NCI-H187 treated with DMSO at 0.1 percent for 48 hours (cell line): ENCODE results near the gene CD74.
"Not testable (repeated sequence)": the region's sequence is repeated elsewhere in the genome, so short reads cannot be mapped to it uniquely, and the experiment has no call there.

ENCODE experiments used
- DNase-seq: peaks from one replicate; lab custom pipeline; 2025; lab: John Stamatoyannopoulos, UW

Gene CD74

DNA sequence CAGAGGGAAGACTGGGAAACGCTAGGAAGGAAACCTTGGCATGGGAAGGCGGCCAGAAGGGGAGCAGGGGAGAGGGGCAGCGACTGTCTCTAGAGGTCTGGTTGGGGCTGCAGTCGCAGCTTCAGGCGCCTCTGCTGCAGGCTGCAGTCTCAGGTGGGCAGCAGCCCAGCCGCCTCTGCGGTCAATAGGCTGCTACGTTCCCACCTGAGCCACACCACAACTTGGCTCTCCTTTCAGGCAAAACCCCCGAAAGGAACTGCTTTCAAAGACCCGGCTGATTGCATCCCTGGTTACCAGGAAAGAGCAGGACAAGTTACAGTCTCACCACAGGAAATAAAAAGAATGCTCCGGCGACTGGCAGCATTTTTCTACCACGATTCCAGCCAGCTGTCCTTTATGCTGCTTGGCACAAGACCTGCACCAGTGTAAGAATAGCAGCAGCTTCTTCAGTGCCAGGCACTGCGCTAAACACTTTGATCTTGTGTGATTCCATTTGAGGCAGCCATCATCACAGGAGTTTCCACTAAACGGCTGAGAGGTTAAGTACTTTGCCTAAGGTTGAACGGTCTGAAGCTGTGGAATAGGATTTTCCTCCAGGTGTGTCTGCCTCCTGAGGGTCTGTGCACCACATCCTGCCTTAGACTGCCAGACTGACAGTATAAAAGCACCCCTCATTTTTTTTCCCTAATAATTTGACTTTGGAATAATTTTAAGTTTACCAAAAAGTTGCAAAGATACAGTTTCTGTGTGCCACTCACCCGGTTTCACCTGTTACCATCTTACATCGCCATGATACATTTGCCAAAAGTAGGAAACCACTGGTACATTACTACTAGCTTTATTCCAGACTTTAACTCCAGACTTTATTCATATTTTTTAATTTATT, 29.3 kb upstream of the CD74 start:
- DNase-seq: no peak

DNA sequence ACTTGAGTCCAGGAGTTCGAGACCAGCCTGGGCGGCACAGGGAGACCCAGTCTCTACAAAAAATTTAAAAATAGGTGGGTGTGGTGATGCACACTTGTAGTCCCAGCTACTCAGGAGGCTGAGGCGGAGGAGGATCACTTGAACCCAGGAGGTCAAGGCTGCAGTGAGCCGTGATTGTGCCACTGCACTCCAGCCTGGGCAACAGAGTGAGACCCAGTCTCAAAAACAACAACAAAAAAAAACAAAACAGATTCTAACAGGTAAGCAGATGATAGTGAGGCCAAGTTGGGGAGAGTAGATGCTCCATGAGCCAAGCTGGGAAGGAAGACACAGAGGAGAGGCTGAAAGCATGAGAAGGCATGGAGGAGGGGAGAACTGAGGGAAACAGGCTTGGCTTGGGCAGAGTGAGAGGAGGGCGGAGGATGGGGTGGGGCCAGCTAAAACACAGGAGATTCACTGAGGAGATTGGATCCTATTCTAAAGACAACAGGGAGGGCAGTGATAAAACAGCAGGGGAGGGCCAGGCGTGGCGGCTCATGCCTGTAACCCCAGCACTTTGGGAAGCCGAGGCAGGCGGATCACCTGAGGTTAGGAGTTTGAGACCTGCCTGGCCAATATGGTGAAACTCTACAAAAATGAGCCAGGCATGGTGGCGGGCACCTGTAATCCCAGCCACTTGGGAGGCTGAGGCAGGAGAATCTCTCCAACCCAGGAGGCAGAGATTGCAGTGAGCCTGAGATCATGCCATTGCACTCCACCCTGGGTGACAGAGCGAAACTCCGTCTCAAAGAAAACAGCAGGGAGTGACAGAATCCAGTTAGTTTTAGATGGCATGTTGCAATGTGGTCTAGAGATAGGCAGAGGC, 28.5 kb upstream of the CD74 start:
- no peak for DNase-seq

DNA sequence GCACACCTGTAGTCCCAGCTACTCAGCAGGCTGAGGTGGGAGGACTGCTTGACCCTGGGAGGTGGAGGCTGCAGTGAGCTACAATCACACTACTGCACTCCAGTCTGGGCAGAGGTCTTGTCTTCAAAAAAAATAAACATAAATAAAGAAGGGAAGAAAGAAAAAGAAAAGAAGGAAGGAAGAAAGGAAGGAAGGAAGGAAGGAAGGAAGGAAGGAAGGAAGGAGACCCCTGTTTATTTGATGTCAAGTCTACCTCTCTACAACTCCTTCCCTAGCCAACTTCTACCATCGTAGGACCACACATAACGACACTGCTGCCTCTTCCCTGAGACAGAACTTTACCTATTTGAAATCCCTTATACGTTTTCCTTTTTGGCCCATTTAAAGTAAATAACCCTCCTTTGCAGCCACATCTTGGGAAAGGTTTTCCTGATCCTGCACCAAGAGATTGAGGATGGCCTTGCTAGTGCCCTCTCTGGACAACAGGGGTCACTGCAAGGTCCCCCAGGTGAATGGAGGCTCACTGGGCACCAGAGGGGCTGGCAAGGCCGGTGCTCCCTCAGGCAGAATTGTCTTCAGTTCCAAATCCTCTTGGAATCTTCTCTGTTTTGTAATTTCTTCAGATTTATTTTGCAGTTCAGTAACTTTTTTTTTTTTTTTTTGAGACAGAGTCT, 26.3 kb upstream of the CD74 start:
- no peak for DNase-seq

DNA sequence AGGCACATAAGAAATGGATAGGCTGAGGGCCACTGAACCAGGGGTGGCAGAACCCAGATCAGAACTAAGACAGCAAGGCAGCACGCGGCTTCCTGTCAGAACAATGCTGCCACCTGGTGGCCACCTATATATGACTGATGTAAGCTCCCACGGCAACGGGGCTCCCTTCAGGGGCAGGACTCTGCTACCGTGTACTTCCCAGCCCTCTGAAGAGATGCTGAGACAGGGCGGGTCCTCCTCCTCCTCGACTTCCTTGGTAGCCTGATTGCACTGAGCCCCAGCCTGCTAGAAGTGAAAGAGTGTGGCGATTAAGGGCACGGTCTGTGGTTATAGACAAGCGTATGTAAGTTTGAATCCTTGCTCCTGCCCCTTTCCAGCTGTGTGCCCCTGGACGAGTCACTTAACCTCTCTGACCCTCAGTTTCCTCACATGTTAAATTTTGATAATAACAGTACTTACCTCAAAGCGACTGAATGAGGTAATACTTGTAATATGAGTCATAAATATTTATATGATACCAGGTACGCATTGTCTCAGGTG, 23.5 kb upstream of the CD74 start:
- peak; percentile 63 for DNase-seq

DNA sequence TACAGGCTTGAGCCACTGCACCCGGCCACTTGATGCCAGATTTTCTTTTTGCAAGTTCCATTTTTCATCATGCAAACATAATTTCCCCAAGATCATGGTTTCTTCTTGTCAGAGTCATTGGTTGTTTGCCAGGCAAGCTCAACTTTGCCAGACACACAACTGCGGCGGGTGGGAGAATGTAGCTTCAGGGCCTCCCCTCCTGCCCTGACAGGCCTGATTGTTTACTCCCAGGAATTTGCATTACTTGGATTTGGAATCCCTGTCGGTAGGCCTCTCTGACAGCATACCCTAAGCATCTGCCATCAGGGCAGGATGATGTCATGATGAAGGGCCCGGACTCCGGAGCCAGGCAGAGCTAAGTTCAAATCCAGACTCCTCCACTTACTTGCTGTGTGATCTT, 21.8 kb upstream of the CD74 start:
- no peak for DNase-seq

DNA sequence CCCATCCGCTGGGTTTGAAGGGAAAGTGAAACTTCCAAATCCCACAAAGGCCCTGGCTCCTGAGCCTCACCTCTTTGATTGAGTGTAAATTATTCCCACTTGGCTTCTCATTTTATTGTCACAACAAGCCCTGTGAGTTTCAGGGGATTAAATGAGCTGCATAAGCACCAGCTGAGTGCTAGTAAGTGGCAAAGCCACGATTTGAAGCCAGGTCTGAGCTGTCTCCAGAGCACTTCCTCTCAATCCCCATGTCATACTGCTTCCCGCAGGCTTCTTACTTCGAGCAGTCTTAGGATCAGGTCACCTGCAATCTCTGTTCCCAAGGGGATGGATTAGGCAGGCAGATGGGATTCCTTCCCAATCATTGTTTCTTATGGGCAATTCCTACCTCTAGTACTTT, 18.9 kb upstream of the CD74 start:
- DNase-seq: no peak

DNA sequence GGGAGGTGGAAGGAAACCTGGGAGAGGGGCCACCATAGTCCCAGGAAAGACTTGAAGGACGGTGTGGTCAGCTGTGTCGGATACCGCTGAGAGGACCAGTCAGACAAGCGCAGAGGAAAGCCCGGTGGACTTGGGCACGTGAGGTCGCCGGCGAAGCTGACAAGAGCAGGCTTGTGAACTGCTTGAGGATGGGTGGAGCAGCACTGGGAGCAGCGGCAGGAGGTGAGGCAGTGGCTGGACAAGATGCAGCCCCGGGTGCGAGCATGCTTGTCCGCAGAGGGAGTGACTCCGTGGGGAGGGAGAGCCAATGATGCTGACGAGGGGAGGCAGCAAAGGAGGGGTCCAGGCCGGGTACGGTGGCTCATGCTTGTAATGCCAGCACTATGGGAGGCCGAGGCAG, 18.3 kb upstream of the CD74 start:
- no peak for DNase-seq

DNA sequence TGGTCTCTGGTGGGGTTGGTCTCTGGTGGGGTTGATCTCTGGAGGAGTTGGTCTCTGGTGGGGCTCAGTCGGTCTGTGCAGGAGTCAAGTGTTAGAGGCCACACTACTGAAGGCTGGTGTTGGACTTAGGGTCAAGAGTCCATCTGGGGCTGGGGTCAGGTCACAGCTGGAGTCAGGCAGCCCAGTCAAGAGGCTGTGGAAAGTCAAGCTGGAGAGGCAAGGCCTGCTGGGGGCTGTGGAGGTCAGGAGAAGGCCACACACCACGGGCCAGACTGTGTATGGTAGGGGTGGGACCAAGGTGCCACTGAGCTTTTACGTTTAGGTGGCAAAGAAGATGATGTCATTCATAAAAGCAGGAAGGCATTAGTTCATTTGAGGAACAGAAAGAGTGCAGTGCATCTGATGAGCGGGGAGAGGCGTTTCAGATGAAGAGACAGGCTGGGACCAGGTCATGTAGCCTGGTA, 16.7 kb upstream of the CD74 start:
- DNase-seq: no peak

DNA sequence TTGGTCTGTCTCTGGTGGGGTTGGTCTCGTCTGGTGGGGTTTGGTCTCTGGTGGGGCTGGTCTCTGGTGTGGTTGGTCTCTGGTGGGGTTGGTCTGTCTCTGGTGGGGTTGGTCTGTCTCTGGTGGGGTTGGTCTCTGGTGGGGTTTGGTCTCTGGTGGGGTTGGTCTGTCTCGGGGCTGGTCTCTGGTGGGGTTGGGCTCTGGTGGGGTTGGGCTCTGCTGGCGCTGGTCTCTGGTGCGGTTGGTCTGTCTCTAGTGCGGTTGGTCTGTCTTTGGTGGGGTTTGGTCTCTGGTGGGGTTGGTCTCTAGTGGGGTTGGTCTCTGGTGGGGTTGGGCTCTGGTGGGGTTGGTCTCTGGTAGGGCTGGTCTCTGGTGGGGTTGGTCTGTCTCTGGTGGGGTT, 16.3 kb upstream of the CD74 start:
- DNase-seq: no peak

DNA sequence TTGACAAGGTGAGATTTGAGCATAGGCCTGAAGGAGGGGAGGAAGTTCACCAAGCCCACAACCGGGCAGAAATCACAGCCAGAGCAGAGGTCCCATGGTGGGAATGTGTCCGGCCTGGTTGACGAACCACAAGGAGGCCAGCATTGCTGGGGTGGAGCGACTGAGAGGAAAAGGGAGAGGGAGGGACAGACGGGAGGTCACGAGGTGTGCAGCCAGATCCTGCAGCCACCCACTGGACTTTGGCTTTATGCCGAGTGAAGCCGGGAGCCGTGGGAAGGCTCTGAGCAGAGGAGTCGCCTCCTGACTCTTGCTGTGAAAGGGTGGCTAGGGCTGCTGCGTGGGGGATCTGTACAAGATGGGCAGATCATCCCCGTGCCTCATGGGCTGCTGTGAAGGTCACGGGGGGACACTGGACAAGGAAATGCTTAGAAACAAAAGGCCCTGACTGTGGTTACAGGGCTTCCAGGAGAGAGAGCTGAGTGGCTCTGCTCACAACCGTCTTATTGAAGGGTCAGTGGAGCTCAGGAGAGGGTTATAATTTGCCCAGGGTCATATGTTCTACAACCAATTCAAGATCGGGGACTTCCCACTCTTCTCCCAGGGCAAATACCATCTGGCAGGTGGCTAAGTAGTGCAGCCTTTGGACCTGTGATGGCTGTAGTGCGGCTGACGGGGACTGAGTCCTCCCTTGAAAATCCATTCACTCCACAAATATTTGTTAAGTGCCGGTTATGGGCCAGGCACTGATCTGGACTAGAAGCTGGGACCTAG, 15.6 kb upstream of the CD74 start:
- DNase-seq: no peak

DNA sequence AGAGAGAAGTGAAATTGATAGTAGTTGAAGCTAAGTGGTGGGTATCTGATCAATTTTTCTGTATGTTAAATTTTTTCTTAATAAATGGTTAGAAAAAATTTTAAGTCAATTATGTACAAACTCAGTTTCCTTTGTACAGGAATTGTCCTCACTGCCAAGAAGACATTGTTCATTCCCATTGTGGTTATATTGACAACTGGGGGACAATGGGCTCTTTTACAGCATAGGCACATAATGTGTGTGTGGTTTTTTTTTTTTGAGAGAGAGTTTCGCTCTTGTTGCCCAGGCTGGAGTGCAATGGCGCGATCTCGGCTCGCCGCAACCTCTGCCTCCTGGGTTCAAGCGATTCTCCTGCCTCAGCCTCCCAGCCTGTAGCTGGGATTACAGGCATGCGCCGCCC, 13.5 kb upstream of the CD74 start:
- not testable (repeated sequence) for DNase-seq

DNA sequence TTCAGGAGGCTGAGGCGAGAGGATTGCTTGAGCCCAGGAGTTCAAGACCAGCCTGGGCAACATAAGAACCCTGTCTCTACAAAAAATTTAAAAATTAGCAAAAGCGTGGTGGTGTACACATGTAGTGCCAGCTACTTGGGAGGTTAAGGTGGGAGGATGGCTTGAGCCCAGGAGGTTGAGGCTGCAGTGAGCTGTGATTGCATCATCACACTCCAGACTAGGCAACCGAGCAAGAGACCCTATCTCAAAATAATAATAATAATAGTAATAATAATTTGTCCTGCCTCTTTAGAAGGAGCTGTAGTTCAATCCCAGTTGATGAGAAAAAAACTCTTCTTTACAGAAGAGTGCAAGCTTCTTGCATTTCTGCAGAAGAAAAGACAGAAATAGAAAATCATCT, 10.0 kb upstream of the CD74 start:
- DNase-seq: no peak

DNA sequence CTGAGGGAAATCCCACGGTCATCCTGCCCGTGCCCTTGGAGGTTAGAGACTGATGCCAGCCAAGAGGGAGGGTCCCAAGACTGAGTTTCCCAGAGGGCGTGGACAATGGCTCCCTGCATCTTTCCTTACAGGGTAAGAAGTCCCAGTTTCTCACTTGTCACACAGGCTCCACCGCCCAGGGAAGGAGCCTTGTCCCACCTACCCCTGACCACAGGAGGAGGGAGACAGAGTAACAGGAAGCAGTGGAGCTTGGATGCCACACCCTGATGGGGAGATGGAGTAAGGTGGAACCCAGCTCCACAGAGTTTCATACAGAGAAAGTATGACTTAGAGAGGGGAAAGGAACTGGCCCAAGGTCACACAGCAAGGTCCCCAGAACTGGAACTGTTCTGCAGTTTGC, 9.4 kb upstream of the CD74 start:
- DNase-seq: no peak

DNA sequence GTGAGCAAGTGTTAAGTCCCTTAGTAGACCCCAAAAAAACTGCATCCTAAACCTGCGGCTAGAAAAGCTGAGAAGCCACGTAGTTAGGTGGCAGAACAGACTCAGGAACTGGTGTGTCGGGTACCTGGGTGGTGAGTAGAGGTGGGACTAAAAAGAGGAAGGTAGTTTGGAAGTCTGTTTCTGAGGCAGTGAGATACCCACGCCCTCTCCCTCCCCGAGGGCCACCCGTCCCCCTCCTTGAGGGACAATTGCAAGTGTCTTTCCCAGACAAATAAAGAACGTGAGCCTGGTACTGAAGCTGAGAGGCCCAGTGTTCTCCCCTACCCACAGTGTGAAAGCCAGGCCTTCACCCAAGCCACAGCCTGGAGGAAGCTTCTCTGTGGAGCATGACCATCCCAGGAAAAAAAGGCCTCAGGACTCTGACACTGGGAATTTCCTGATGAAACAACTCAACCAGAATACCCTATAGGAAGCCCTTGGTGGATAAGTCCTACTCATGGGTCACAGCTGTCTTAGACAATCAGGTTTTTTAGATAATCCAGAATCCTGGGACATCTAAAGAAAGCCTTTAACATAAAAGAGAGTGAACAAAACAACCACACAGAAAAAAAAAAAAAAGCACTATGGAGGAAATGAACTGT, 7.0 kb upstream of the CD74 start:
- DNase-seq: no peak

DNA sequence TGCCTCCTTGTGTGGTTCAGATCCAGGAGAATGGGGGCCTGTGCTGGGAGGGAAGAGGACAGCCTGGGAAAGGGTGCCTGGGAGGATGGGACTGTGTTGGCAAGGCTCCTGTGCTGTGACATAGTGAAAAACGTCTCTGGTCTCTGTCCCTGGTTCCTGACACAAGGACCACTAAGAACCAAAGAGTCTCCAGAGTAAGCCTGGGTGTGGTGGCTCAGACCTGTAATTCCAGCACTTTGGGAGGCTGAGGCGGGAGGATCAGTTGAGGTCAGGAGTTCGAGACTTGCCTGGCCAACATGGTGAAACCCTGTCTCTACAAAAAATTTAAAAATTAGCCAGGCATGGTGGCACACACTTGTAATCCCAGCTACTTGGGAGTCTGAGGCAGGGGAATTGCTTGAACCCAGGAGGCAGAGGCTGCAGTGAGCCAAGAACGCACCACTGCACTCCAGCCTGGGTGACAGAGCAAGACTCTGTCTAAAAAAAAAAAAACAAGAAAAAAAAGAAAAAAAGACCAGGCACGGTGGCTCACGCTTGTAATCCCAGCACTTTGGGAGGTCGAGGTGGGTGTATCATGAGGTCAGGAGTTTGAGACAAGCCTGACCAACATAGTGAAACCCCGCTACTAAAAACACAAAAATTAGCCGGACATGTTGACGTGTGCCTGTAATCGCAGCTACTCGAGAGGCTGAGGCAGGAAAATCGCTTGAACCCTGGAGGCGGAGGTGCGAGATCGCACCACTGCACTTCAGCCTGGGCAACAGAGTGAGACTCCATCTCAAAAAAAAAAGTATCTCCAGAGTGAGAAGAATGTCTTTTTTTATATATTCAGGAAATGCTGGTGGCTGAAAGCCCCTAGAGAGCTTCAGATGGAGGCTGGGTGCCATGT, 1.4 kb upstream of the CD74 start:
- DNase-seq: not testable (repeated sequence)

DNA sequence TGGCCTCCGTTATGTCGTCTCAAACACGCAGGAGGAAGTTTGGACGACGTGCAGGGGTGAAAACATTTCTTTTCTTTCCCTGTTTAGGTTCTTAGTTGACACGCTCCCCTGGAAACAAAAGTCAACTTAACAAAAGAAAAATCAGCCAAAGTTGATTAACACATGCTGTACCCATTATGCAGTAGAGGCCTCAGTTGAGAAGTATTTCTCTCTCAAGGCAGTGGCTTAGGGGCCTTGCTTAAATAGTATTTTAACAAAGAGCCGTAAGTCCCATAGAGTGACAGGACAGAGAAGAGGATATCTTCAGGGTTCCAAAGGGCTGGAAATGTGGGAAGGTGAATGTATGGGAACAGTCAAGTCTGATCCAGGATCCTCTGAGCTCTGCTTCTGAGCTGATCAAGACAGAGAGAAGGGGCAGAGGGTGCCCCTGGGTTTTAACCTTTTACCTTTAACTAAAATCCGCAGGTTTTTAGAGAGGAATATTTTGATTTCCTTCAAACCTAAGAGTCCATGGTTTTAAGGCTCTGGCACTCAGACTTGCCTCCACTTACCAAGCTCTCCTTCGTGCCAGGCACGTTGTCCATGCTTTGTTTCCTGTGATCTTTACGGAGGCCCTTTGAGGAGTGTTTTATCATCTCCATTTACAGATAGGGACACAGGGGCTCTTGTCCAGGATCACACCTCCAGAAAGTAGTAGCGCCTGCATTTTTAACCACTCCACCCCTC, 629 bp upstream of the CD74 start:
- no peak for DNase-seq

DNA sequence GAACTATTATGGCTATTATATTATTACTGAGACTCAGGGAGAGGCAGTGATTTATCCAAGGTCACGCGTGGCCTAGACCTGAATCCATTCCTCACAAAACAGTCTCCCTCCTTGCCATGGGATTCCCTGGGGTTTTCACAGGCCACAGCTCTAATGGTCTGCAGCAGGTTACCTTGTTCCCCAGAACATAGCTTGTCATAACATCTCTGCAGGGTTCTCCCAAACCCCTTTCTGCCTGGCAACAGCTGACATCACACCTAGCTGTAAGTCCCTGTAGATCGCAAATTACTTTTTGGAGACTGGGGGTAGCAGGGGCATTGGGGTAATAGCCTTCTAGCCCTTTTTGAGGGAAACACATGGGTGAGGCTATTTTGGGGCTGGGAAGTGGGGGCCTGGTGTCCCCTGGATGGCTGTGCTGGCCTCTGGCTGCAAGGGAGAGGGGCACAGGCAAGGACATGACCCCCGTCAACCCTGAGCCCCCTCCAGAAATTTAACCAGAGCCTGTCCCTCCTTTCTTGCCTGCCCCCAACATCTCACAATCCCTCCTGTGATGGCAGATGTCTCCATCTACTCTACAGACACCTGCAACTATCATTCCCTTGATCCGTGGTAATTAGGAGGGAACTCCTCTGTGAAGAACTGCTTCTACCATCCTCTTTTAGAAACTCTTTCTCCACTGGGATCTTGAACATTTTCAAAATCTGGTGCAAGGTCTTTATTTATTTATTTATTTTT, 1.3 kb downstream of the CD74 start:
- no peak for DNase-seq

DNA sequence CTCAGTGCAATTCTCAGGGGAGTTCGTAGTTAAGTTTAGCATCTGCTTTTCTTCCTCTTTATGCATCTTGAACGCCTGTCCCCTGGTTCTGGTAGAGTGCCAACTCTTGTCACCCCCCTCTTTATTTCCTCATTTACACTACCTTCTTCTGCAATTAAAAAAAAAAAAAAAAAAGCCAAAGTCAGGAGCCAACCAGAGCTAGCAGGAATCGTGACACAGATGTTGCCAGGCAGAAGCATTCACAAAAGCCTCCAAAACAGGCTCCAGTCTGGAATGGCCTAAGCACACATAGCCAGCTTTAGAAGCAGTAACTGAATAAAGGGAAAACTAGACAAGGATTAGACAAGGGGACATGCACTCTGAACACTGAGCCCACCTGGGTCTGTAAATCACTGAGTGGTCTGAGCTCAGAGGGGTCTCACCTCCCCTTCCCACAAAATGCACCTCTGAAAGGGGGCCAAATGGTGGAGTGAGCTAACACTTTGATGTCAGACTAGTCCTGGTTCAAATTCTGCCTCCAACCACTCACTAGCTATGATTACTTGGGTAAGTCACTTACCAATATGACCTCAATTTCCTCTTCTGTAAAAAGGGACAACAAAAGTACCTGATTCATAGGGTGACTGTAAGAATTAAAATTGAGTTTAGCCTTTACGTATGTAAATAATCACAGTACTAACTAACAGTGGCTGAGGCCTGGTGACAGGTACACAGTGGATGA, 2.0 kb downstream of the CD74 start:
- no peak for DNase-seq
